HepG2 (cell line): ENCODE data around the gene GSTK1. TPM values are rescaled to one million over a fixed set of nuclear protein-coding genes. Genes with fewer than 3 reads are reported as not detected.

Experiments used
- ATAC-seq: fragments of 200-7000 bp; cut with Tn5 transposase; 3 replicates; pipeline ENCODE4 v1.9.1; 2020; ENCODE audit warnings: mild to moderate bottlenecking, moderate library complexity
- BruUV-seq: library from RNA; stranded (reverse); fragments of 400-500 nt; replicated peaks from 2 replicates; lab custom pipeline; 2021; lab: Mats Ljungman, UMichigan
- CTCF ChIA-PET: fragments of 300-600 bp; formaldehyde crosslinking; extraction: SDS; loops from one replicate; lab custom pipeline; 2021; ENCODE audit warnings: low total read pairs, inconsistent platforms, low intra/inter-chr PET ratio; lab: Yijun Ruan, JAX
- POLR2A ChIA-PET: fragments of 350-600 bp; sonication (Branson Sonifier 250); formaldehyde crosslinking; loops from one replicate; lab custom pipeline; 2020; ENCODE audit warnings: antibody characterized with exemption, inconsistent platforms; lab: Yijun Ruan, JAX
- DNase-seq: peaks from one replicate; pipeline ENCODE4 v3.0.0-alpha.2; 2015; ENCODE audit warnings: low spot score
- FAIRE-seq: peaks from 3 replicates; lab custom pipeline; 2011; peaks lifted over from hg19 to GRCh38; lab: Jason Lieb, UNC
- H2AFZ ChIP-seq: one replicate; pipeline ENCODE4 v1.6.1; 2011; ENCODE audit warnings: low read length, inconsistent platforms
- H3K27ac ChIP-seq: fragments of 300-600 bp; 3 replicates; pipeline ENCODE4 v1.8.0; 2011; ENCODE audit warnings: mixed run types, mild to moderate bottlenecking, mixed read lengths, low read length, inconsistent platforms; ENCODE audit not compliant: insufficient read depth; ENCODE audit errors: extremely low read length
- H3K27me3 ChIP-seq, 2 experiments: fragments of 200-600 bp in 1 of 2; 2 replicates in 1 of 2; 3 replicates in 1 of 2; pipeline versions ENCODE4 v1.6.0 to v1.8.0; 2011; ENCODE audit warnings: low read length in 2 of 2, mild to moderate bottlenecking in 2 of 2, moderate library complexity in 2 of 2, inconsistent platforms in 1 of 2; ENCODE audit not compliant: insufficient read depth in 2 of 2, control insufficient read depth in 1 of 2
- H3K36me3 ChIP-seq, 2 experiments: fragments of 200-600 bp in 1 of 2; replicated peaks in 1 of 2; 2 replicates in 1 of 2; 3 replicates in 1 of 2; pipeline versions ENCODE4 v1.5.1 to v1.8.0; 2011; ENCODE audit warnings: low read length in 2 of 2, inconsistent platforms in 1 of 2; ENCODE audit not compliant: insufficient read depth in 2 of 2, control insufficient read depth in 1 of 2
- H3K4me1 ChIP-seq: 2 replicates; pipeline ENCODE4 v1.5.1; 2012; ENCODE audit warnings: low read length, inconsistent platforms; ENCODE audit not compliant: insufficient read depth
- H3K4me2 ChIP-seq: 2 replicates; pipeline ENCODE4 v1.6.0; 2011; ENCODE audit warnings: low read depth, low read length, inconsistent platforms
- H3K4me3 ChIP-seq, 3 experiments: fragments of 200-600 bp in 1 of 3; sonication (generic), shearing (Covaris generic) in 1 of 3; replicated peaks in 1 of 3; 2 replicates each; pipeline ENCODE4 v1.5.1; 2011 to 2016; ENCODE audit warnings: low read length in 3 of 3, inconsistent platforms in 2 of 3, low read depth in 2 of 3, mild to moderate bottlenecking in 2 of 3, control low read depth in 1 of 3, mixed read lengths in 1 of 3; ENCODE audit not compliant: insufficient read depth in 1 of 3
- H3K79me2 ChIP-seq: one replicate; pipeline ENCODE4 v1.6.1; 2011; ENCODE audit warnings: low read length, inconsistent platforms; ENCODE audit not compliant: insufficient read depth
- H3K9ac ChIP-seq: 2 replicates; pipeline ENCODE4 v1.6.0; 2011; ENCODE audit warnings: mild to moderate bottlenecking, low read depth, low read length, inconsistent platforms; ENCODE audit not compliant: insufficient read depth
- H3K9me3 ChIP-seq: 2 replicates; pipeline ENCODE4 v1.5.1; 2012; ENCODE audit warnings: mild to moderate bottlenecking, low read length
- H4K20me1 ChIP-seq: 2 replicates; pipeline ENCODE4 v1.6.0; 2011; ENCODE audit warnings: inconsistent platforms, mild to moderate bottlenecking, low read length, moderate library complexity; ENCODE audit not compliant: insufficient read depth
- CCAR2 ChIP-seq: fragments of 200-400 bp; formaldehyde crosslinking; optimal IDR thresholded peaks from 2 replicates; pipeline ENCODE3; 2018; ENCODE audit warnings: low read depth, mild to moderate bottlenecking, low read length, moderate library complexity
- DZIP1 ChIP-seq: sonication (generic); formaldehyde crosslinking; IDR thresholded peaks from 2 replicates; pipeline ENCODE4 v1.5.0; 2020; ENCODE audit warnings: mild to moderate bottlenecking, missing genetic modification reagents
- HNF1B ChIP-seq: sonication (generic); formaldehyde crosslinking; IDR thresholded peaks from 2 replicates; pipeline ENCODE4 v1.5.1; 2020; ENCODE audit warnings: mild to moderate bottlenecking, moderate library complexity, missing genetic modification reagents
- IKZF4 ChIP-seq: sonication (generic); formaldehyde crosslinking; IDR thresholded peaks from 2 replicates; pipeline ENCODE4 v1.5.1; 2020; ENCODE audit warnings: borderline replicate concordance, mild to moderate bottlenecking, low read depth, missing genetic modification reagents; ENCODE audit errors: not compliant biosample characterization
- KDM1A ChIP-seq: IDR thresholded peaks from 2 replicates; pipeline ENCODE4 v1.6.1; 2016; ENCODE audit warnings: missing compliant biosample characterization
- NPAS2 ChIP-seq: sonication (generic); formaldehyde crosslinking; IDR thresholded peaks from 2 replicates; pipeline ENCODE4 v1.8.0; 2022; ENCODE audit warnings: mild to moderate bottlenecking, missing genetic modification reagents, borderline replicate concordance
- SRSF1 ChIP-seq: fragments of 200-400 bp; formaldehyde crosslinking; optimal IDR thresholded peaks from 2 replicates; pipeline ENCODE3; 2017; ENCODE audit warnings: mild to moderate bottlenecking, low read depth, low read length, moderate library complexity
- U2AF2 ChIP-seq: fragments of 200-400 bp; formaldehyde crosslinking; IDR thresholded peaks from 2 replicates; pipeline ENCODE4 v1.6.1; 2017; ENCODE audit warnings: low read depth, mild to moderate bottlenecking, low read length
- ZNF569 ChIP-seq: sonication (generic); formaldehyde crosslinking; IDR thresholded peaks from 2 replicates; pipeline ENCODE4 v1.5.0; 2020; ENCODE audit warnings: mild to moderate bottlenecking, missing genetic modification reagents, moderate library complexity, borderline replicate concordance
- ZNF740 ChIP-seq: sonication (generic); formaldehyde crosslinking; IDR thresholded peaks from 2 replicates; pipeline ENCODE4 v1.4.0; 2020; ENCODE audit warnings: missing genetic modification reagents
- ZSCAN9 ChIP-seq: IDR thresholded peaks from 2 replicates; pipeline ENCODE4 v1.6.1; 2016; ENCODE audit warnings: borderline replicate concordance
- WGBS: methylation state at CpG from one replicate; pipeline ENCODE4 v1.1.6; 2017; ENCODE audit warnings: low lambda C conversion rate; 5-methylcytosine and 5-hydroxymethylcytosine counted together
- in situ Hi-C: cut with HindIII; loops from 2 replicates; pipeline ENCODE4 v1.10.0; 2017; ENCODE audit warnings: low pct_unique_long_range_greater_than_20kb; ENCODE audit not compliant: extremely low pct_ligation_motif_present
- intact Hi-C: fragments of 100-400 bp; cut with micrococcal nuclease; formaldehyde crosslinking; loops from one replicate; pipeline ENCODE4 v1.10.0; 2022; ENCODE audit not compliant: unreplicated experiment
- polyA plus RNA-seq, 8 experiments: library from polyadenylated mRNA; depleted of rRNA in 3 of 8; stranded (reverse) in 7 of 8; unstranded in 1 of 8; fragments of >200 nt; fragmentation: Illumina TruSeq in 4 of 8; extraction: Trizol in 4 of 8; gene quantifications; 2 replicates each; pipeline versions ENCODE4 v1.2.1 to v1.2.3, GENCODE V29; 2011 to 2016; ENCODE audit warnings: low read depth in 4 of 8, missing spikeins in 1 of 8, mixed read lengths in 1 of 8; ENCODE audit not compliant: insufficient read depth in 1 of 8
- total RNA-seq, 5 experiments: library from RNA; depleted of rRNA; stranded (reverse); fragments of >200 nt; fragmentation: Illumina TruSeq; extraction: Trizol; gene quantifications; 2 replicates each; pipeline ENCODE4 v1.2.3, GENCODE V29; 2016; ENCODE audit warnings: low read depth in 1 of 5
- TF ChIP-seq, protein P1 (sequence below): sonication (generic); formaldehyde crosslinking; IDR thresholded peaks from 2 replicates; pipeline ENCODE4 v1.4.0; 2020; ENCODE audit warnings: missing genetic modification reagents, borderline replicate concordance

The GSTK1 gene
- total and polyA plus RNA-seq, 2 of the 13 experiments (the other 11 are each of a cell fraction or from before 2014, with no cell fraction given): 64.6 to 92.1 TPM

GRCh38 chr7:143225047-143225446 lies 38.2 kb upstream of the GSTK1 start:
- no peaks in the 10 kb centered on the region for H3K79me2 ChIP-seq
- H3K9ac ChIP-seq: no peak overlapping the region
- intact Hi-C loops (no loop called here), in situ Hi-C loops (no loop called here)
- H2AFZ ChIP-seq: no peak overlapping the region
- BruUV-seq: no TSS peak
- no peak for FAIRE-seq
- ATAC-seq: no peak
- no peak overlapping the region for H3K27ac ChIP-seq
- no peaks in the 10 kb centered on the region for H3K36me3 ChIP-seq
- TF ChIP-seq ZSCAN9 (CRISPR knock-in tag) (no peak), NPAS2 (no peak), ZNF569 (CRISPR knock-in tag) (no peak), ZNF740 (no peak), DZIP1 (CRISPR knock-in tag) (no peak), IKZF4 (no peak), CCAR2 (no peak), HNF1B (CRISPR knock-in tag) (no peak), KDM1A (no peak), U2AF2 (no peak), SRSF1 (no peak)
- TF ChIP-seq, protein P1, sequence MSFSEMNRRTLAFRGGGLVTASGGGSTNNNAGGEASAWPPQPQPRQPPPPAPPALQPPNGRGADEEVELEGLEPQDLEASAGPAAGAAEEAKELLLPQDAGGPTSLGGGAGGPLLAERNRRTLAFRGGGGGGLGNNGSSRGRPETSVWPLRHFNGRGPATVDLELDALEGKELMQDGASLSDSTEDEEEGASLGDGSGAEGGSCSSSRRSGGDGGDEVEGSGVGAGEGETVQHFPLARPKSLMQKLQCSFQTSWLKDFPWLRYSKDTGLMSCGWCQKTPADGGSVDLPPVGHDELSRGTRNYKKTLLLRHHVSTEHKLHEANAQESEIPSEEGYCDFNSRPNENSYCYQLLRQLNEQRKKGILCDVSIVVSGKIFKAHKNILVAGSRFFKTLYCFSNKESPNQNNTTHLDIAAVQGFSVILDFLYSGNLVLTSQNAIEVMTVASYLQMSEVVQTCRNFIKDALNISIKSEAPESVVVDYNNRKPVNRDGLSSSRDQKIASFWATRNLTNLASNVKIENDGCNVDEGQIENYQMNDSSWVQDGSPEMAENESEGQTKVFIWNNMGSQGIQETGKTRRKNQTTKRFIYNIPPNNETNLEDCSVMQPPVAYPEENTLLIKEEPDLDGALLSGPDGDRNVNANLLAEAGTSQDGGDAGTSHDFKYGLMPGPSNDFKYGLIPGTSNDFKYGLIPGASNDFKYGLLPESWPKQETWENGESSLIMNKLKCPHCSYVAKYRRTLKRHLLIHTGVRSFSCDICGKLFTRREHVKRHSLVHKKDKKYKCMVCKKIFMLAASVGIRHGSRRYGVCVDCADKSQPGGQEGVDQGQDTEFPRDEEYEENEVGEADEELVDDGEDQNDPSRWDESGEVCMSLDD (CRISPR knock-in tag): no peak
- H3K4me2 ChIP-seq: no peak overlapping the region
- H4K20me1 ChIP-seq: no peaks in the 10 kb centered on the region
- ChIA-PET POLR2A (no interaction called here), CTCF (no interaction called here)
- DNase-seq: no peak
- no peak overlapping the region for H3K4me3 ChIP-seq
- 8% methylated on average over 5 of the region's 5 CpGs for WGBS
- H3K9me3 ChIP-seq: no peaks in the 10 kb centered on the region
- no peaks in the 10 kb centered on the region for H3K4me1 ChIP-seq
- 0 out of 5 replicates have a peak, but pooled peaks cover 0 to 4% of the 10 kb centered on the region in 2 experiments for H3K27me3 ChIP-seq
